Fibroblast of lung (primary cell): Measurements from ENCODE around the gene POFUT1.

ENCODE experiments used
- EZH2 ChIP-seq: IDR thresholded peaks from 2 replicates; pipeline ENCODE4 v1.5.1; 2012; ENCODE audit warnings: low read length, control low read depth, mild to moderate bottlenecking; ENCODE audit errors: missing control alignments
- TF ChIP-seq, protein P1 (sequence below), 2 donors: IDR thresholded peaks in 1 of 2; conservative IDR thresholded peaks in 1 of 2; 1 replicate in 1 of 2; 2 replicates in 1 of 2; pipeline ENCODE4 v1.5.1; 2011 to 2012; ENCODE audit warnings: low read length in 2 of 2, control low read depth in 1 of 2, inconsistent platforms in 1 of 2, low read depth in 1 of 2, mild to moderate bottlenecking in 1 of 2

DNA sequence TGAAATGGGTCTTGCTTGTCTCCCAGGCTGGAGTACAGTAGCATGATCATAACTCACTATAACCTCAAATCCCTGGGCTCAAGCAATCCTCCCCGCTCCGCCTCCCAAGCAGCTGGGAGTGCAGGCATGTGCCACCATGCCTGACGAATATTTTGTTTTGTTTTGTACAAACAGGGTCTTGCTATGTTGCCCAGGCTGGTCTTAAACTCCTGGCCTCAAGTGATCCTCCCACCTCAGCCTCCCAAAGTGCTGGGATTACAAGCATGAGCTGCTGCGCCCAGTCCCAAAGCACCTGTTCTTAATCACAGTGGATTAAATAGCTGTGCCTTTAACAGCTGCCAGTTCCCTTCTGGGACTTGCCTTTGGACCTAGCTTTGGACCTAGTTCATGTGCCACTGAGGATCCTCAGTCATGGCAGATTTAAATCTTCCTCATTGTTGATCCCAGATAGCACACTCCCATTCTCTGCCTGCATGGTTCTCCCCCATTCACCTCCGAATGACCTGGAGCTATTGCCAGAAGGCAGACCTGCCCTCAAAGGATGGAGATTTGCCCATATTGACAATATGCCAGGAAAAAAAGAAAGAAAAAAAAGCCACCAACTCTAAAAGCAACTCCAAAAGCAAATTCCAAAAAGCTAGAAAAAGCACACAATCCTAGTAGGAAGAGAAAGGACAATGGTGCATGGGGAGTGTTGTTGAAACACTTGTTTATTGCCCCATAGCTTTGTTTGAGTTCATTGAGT, 10.6 kb downstream of the POFUT1 start:
- TF ChIP-seq, protein P1, sequence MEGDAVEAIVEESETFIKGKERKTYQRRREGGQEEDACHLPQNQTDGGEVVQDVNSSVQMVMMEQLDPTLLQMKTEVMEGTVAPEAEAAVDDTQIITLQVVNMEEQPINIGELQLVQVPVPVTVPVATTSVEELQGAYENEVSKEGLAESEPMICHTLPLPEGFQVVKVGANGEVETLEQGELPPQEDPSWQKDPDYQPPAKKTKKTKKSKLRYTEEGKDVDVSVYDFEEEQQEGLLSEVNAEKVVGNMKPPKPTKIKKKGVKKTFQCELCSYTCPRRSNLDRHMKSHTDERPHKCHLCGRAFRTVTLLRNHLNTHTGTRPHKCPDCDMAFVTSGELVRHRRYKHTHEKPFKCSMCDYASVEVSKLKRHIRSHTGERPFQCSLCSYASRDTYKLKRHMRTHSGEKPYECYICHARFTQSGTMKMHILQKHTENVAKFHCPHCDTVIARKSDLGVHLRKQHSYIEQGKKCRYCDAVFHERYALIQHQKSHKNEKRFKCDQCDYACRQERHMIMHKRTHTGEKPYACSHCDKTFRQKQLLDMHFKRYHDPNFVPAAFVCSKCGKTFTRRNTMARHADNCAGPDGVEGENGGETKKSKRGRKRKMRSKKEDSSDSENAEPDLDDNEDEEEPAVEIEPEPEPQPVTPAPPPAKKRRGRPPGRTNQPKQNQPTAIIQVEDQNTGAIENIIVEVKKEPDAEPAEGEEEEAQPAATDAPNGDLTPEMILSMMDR (conservative IDR thresholded peaks at IDR 0.05 in 1 of 2, IDR thresholded peaks at IDR 0.05 in 1 of 2; ENCODE audit: low read depth in 1 of 2, low read length in 2 of 2): no peak
- no peak for TF ChIP-seq EZH2
